HG02981 (cell line): Measurements from ENCODE around the gene GNAO1.

Experiments used
- ATAC-seq: cut with Tn5 transposase; IDR thresholded peaks from one replicate; pipeline ENCODE4 v1.9.1; 2021; ENCODE audit warnings: mild to moderate bottlenecking, moderate library complexity; ENCODE audit not compliant: unreplicated experiment

The GNAO1 gene

GRCh38 chr16:56282451-56282850, 91.2 kb downstream of the GNAO1 start:
- no peak for ATAC-seq

GRCh38 chr16:56284521-56284920, 93.2 kb downstream of the GNAO1 start:
- no peak for ATAC-seq

GRCh38 chr16:56286809-56287208, 95.5 kb downstream of the GNAO1 start:
- no peak for ATAC-seq

- no peak for ATAC-seq
These were observed 96.7 kb downstream of the GNAO1 start for GRCh38 chr16:56288019-56288418.

GRCh38 chr16:56289416-56289815, 98.1 kb downstream of the GNAO1 start:
- ATAC-seq, result no peak

GRCh38 chr16:56289862-56290261, 98.6 kb downstream of the GNAO1 start:
- no peak for ATAC-seq

GRCh38 chr16:56294014-56294413, 102.7 kb downstream of the GNAO1 start:
- no peak for ATAC-seq

GRCh38 chr16:56294579-56294978, 103.3 kb downstream of the GNAO1 start:
- ATAC-seq, result no peak

GRCh38 chr16:56295059-56295665, 103.9 kb downstream of the GNAO1 start:
- no peak for ATAC-seq

- ATAC-seq, result no peak
These were observed 104.6 kb downstream of the GNAO1 start for GRCh38 chr16:56295739-56296527.

- no peak for ATAC-seq
These were observed 106.4 kb downstream of the GNAO1 start for GRCh38 chr16:56297684-56298083.

- ATAC-seq, result no peak
These were observed 106.8 kb downstream of the GNAO1 start for GRCh38 chr16:56298116-56298515.

- no peak for ATAC-seq
These were observed 107.8 kb downstream of the GNAO1 start for GRCh38 chr16:56298948-56299596.

GRCh38 chr16:56300242-56300623, 108.9 kb downstream of the GNAO1 start:
- ATAC-seq, result no peak

GRCh38 chr16:56300891-56301850, 109.9 kb downstream of the GNAO1 start:
- no peak for ATAC-seq

- ATAC-seq, result no peak
These were observed 111.2 kb downstream of the GNAO1 start for GRCh38 chr16:56302506-56302905.

- no peak for ATAC-seq
These were observed 111.9 kb downstream of the GNAO1 start for GRCh38 chr16:56303066-56303715.

- no peak for ATAC-seq
These were observed 112.6 kb downstream of the GNAO1 start for GRCh38 chr16:56303880-56304279.

- ATAC-seq, result no peak
These were observed 114.8 kb downstream of the GNAO1 start for GRCh38 chr16:56305956-56306565.
